ENCODE results near the gene MBD3.

The MBD3 gene

GRCh38 chr19:1599460-1599846 lies 6.8 kb upstream of the MBD3 start:
- DNase-seq (ENCODE audit: low read depth in 2 of 2, low spot score in 1 of 2), result no peak

DNA sequence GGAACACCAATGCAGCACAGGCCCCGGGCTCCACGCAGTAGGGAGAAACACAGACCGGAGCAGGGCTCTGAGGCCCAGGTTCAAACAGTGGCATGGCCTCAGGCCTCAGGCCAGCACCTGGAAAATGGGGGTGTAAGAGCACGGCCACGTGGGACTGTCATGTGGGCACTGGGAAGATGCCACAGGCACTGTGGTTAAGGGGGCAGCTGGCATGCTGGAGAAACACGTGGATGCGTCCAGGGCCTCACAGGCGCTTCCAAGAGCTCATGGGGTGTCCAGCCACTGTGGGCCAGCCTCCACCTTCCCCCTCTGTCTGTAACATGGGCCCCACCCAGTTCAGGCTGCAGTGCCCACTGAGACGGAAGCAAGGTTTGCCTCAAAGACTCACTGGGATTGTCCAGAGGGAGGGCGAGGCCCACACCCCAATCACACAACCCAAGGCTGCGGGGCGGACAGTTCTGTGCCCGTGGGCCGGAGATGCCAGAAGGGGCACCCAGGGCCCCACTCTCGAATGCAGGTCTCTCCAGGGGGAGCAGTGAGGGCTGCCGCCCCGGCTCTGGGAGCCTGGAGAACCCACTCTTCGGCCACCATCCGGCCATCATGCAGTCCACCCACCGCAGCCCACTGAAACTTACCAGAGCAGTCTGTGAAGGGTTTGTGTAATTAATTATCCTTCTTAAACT lies 6.3 kb upstream of the MBD3 start:
- DNase-seq (ENCODE audit: low read depth in 2 of 2, low spot score in 1 of 2), result no peak

DNA sequence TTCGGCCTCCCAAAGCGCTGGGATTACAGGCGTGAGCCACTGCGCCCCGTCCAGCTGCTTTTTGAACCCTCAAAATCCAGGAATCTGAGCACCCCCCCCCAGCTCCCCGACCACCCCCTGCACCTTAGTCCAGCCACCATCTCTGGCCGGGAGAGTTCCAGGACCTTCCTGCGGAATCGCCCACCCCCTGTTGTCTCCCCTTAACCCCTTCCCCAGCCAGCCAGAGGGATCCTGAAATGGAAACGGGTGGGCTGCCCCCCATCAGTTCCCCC lies 772 bp upstream of the MBD3 start:
- no peak for DNase-seq (ENCODE audit: low read depth in 2 of 2, low spot score in 1 of 2)

DNA sequence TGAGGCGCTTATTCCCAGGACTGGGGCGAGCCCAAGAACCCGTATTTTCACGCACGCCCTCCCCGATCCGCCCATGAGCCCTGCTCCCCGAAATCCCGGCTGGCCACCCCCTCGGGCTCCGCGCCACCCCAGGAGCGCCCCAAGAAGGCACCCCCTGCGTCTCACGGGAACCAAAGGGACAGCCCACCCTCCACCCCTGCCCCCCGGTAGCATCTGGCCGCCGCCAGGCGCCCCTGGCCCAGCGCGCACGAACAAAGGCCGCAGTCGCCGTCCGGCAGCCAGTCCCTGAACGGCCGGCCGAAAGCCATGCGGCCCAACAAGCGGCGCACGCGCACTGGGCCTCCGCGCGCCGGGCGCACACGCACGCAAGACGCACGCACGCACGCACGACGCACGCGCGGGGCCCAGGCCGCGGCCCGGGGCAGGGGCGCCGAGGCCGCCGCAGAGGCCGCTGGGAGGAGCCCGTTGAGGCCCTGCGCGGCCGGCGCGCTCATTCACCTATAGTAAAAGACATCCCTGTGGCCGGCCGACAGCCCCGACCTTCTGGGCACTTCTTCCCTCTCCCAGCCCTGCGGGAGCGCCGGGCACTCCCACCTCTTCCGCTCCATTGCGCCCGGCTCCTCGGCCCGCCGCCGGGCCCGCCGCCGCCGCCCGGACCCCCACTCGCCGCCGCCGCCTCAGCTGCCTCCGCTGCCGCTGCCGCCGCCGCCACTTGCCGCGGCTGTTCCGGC lies 476 bp downstream of the MBD3 start:
- peak; percentile 44 to 70 for DNase-seq (ENCODE audit: low read depth in 2 of 2, low spot score in 1 of 2)

DNA sequence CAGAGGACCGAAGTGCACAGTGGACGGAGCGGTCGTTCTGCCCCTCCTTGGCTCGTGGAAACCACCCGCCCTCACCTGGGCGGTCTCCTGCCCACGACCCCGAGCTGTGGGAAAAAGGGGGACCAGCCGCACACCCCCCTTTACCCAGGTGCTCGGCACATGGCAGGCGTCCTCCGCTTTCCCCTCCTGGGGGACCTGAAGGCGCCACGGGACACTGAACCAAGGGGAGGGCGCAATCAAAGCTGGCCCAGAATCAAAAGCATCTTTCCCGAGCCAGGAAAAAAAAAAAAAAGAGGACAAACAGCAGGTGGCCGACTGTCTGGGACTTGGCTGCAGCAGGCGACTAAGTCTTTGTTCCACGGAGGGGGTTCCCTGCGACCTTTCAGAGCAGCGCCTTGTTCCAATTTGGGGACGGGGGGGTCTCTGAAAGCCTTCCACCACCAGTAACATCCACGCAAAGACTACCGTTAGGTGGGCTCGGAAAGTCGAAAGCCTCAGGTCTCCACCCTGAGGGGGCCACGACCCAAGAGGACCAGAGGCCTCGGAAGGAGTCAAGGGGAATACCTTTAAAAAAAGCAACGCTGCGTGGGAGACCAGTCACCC lies 1.1 kb downstream of the MBD3 start:
- DNase-seq (ENCODE audit: low read depth in 2 of 2, low spot score in 1 of 2), result no peak

GRCh38 chr19:1590641-1591397 lies 1.8 kb downstream of the MBD3 start:
- DNase-seq (ENCODE audit: low read depth in 2 of 2, low spot score in 1 of 2), result no peak

DNA sequence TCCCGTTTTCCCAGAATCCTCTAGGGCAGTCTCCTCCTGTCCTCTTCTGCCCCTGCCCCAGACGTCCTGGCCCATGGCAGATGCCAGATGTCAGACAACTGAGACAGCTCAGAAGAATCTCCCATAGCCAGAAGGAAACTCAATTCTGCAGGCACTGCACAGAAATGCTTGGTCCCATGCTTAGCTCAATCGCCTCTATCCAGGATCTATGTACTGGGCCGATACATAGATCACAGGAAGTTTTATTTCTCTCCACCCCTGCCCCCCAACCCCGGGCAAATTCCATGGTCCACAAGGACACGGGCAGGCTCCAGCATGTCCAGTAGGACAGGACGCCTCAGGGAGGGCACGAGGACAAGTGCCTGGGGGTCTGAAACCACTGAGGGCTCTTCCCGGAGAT lies 4.8 kb downstream of the MBD3 start:
- no peak for DNase-seq (ENCODE audit: low read depth in 2 of 2, low spot score in 1 of 2)

DNA sequence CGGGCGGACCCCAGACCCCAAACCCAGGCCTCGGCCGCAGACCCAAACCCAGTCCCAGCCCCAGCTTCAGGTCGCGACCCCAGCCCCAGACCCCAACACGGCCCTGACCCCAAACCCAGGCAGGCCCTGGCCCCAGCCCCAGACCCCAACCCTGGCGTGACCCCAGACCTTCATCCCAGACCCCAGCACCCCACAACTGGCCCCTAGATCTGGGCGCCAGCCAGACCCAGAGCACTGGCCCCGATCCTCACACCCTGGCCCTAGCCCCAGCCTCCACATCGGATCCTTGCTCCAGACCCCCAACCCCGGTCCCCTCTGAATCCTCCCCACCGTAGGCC lies 7.5 kb downstream of the MBD3 start:
- no peak for DNase-seq (ENCODE audit: low read depth in 2 of 2, low spot score in 1 of 2)

DNA sequence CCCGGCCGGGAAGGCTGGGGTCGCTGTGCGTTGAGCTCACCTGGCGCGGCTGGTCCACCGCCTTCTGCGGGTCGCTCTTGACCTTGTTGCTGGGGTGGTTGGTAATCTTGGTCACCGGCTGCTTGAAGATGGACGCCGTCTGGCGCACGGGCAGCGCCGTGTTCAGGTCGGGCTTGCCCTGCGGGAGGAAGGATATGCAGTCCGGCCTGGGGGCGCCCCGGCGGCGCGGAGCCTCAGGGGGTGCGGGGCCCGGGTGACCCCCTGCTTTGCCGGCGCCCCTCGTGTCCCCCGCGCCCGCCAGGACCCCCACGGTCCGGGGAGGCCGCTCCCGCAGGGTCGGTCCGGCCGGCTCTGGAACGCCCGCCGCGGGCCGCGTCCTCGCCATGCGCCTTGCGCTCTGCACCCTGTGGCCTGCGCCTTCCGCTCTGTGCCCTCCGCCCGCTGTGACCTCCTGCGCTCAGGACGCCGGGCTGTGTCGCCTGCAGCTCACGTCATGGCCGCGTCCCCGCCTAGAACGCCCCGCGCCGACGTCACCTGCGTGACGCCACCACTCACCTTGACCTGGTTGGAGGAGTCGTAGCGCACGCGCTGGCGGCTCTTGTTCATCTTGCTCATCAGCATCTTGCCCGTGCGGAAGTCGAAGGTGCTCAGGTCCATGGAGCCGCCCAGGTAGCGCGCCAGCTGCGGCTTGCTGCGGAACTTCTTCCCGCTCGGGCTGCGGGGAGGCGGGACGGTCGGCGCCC lies 8.0 kb downstream of the MBD3 start:
- DNase-seq (ENCODE audit: low read depth in 2 of 2, low spot score in 1 of 2), result no peak

GRCh38 chr19:1582201-1582600 lies 10.5 kb downstream of the MBD3 start:
- no peak for DNase-seq (ENCODE audit: low read depth in 2 of 2, low spot score in 1 of 2)

DNA sequence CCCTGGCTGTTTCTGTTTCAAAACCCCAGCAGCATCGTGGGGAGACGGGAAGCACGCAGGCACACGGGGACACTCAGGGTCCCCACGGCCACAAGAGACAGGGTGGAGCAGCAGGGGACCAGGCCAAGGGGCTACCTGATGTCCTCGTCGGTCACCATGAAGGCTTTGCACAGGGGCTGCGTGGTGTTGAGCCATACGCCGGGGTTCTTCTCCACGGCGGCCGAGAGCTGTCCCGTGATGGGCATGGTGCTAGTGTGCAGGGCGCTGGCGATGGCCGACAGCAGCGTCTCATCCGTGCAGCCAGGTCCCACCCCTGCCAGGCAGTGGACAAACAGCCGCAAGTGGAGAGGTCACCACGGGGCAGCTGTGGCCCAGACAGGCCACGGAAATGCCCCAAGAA lies 11.7 kb downstream of the MBD3 start:
- DNase-seq (ENCODE audit: low read depth in 2 of 2, low spot score in 1 of 2), result no peak

- DNase-seq (ENCODE audit: low read depth in 2 of 2, low spot score in 1 of 2), result no peak
Measured at GRCh38 chr19:1580382-1580781, 12.3 kb downstream of the MBD3 start.

DNA sequence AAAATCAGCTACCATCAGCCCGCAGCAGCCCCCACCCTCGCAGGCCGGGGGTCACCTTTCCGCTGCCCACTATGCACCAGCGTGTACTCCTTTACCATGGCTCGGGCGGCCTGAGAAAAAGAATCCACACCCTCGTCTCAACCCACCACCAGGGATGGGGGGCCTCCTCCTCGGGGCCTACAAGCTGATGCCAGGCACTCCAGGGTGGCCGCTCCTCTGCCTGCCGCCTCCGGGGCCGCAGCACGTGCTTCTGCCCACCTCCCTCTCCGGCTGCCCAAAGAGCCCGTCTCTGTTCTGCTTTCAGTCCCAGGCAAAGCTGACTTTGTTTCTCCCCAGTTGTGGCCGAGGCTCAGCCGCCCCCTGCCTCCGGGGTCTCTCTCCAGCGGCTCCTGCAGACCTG lies 13.4 kb downstream of the MBD3 start:
- DNase-seq (ENCODE audit: low read depth in 2 of 2, low spot score in 1 of 2), result no peak

DNA sequence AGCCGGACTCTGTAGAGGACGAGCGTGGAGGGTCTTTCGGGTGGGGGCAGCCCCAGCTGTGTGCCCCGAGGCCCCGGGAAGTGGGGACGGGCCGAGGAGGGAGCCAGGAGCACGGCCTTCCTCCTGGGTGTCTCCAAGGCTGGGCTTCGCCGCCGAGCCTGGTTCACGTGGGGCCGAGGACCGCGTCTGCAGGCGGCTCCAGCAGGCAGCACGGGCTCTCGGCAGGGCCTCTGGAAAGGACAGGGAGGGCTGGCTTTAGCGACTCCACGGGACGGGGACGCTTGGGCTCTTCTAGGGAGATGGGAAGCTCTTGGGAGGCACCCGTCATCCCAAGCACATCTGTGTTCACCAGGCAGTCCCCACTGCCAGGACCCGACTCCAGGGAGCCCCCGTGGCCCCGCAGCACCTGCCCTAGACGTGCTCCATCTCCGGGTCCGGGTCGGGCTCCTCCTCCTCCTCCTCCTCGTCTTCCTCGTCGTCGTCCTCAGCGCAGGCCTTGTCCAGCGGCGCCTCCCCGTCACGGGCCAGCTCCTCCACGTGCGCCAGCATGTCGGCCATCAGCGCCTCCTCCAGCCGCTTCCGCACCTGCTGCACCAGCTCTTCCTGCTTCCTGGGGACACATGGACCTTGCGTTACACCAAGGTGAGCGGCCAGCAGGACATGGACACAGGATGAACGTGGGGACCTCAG lies 14.6 kb downstream of the MBD3 start:
- no peak for DNase-seq (ENCODE audit: low read depth in 2 of 2, low spot score in 1 of 2)

DNA sequence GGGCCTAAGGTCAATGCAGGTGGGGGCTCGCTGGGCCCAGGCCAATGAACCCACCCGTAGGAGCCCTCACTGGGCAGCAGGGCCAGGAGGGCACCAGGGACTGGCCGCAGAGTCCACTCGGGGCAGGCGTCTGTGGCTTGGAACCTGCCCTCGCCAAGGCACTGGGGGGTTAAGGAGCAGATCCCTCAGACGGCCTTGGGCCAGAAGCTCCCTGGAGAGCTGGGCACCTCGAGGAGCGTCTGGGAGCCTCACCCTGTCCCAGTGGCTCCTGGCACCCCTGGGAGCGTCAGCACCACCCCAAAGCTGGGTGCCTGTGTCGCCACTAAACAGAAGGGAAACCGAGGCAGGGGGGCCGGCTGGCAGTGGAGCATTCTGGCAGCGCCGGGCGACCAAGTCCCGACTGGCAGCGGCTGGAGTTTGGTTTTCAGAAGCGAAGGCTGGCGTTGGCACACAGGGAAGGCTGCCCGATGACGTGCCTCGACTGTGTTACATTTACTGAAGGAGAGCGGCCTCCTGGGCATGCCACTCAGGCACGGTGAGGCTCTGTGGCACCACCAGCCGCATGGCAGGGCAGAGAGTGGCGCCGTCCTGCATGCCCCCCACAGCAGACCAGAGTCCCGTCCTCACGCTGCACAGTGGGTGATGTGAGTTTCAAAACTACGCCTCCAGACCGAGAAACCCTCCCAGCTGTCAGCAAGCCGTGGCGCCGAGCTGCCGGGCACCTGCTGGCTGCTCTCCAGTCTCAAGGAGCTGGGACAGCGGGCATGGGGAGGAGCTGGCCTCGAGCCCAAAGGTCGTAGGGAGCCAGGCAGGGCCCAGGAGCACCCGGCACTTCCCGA lies 15.4 kb downstream of the MBD3 start:
- DNase-seq (ENCODE audit: low read depth in 2 of 2, low spot score in 1 of 2), result no peak

DNA sequence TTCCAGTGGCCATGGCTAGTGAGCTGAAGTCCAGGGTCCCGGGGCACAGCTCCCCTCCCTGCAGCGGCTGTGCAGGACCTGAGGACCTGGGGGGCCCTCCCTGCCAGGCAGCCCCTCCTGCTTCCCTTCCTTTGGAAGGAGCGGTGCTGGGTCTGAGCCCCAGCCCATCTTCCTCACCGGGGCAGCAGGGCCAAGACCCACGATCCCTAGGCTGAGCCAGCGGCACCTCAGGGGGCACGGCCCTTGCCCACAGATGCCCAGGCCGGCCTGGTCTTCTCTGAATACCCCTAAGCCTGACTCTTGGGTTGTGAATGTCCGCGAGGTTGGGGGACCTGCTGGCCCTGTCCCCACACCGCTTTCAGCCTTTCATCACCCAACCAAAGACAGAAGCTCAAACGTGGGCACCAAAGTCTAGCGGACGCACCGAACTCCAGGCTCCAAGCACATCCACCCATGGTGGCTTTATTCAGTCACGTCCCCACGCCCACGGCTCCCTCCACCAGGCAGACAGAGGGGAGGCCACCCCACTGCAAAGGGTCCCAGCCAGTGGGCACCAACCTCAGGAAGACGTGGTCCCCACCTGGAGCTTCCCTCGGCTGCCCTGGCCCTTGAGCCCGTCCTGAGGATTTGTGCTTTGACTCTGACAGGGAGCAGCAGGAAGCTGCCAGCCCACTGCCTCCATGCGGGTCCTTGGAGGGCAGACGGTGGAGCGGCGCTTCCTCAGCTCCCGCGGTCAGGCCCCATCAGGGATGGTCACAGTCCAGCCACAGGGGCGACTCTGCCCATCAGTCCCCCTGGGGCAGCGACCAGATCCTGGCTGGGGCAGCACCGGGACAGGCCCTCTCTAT lies 16.2 kb downstream of the MBD3 start:
- no peak for DNase-seq (ENCODE audit: low read depth in 2 of 2, low spot score in 1 of 2)

GRCh38 chr19:1575323-1576241 lies 17.1 kb downstream of the MBD3 start:
- no peak for DNase-seq (ENCODE audit: low read depth in 2 of 2, low spot score in 1 of 2)

Data from stimulated activated CD8-positive, alpha-beta memory T cell treated with anti-CD3 and anti-CD28 coated beads, Interleukin-4, amount 100 ng/mL, for 1 hour (primary cell).